Endothelial cell of umbilical vein (primary cell): ENCODE results near the gene OR6B2. TPM values are rescaled to one million over a fixed set of nuclear protein-coding genes. Genes with fewer than 3 reads are reported as not detected.

Experiments
- BruUV-seq: library from RNA; stranded (reverse); fragments of 400-500 nt; replicated peaks from 2 replicates; lab custom pipeline; 2021; lab: Mats Ljungman, UMichigan
- CTCF ChIA-PET: fragments of 300-600, 350-600 bp; sonication (Branson Sonifier 250); formaldehyde crosslinking; loops from one replicate; lab custom pipeline; 2021; ENCODE audit warnings: antibody characterized with exemption, inconsistent platforms; lab: Charles Lee
- POLR2A ChIA-PET: fragments of 300-600, 350-600 bp; sonication (Branson Sonifier 250); formaldehyde crosslinking; loops from one replicate; lab custom pipeline; 2021; ENCODE audit warnings: antibody characterized with exemption, inconsistent platforms; lab: Charles Lee
- DNase-seq: peaks from one replicate; pipeline ENCODE4 v3.0.0-alpha.2; 2011; ENCODE audit warnings: low read depth, low spot score
- FAIRE-seq: peaks from 2 replicates; lab custom pipeline; 2011; peaks lifted over from hg19 to GRCh38; lab: Jason Lieb, UNC
- H2AFZ ChIP-seq: 2 replicates; pipeline ENCODE4 v1.6.0; 2012; ENCODE audit warnings: low read depth, low read length, control low read depth, inconsistent platforms
- H3K27ac ChIP-seq: 2 replicates; pipeline ENCODE4 v1.5.1; 2011; ENCODE audit warnings: low read depth, mild to moderate bottlenecking, control low read depth, low read length, moderate library complexity; ENCODE audit not compliant: insufficient read depth
- H3K27me3 ChIP-seq, 2 experiments: 2 replicates each; pipeline versions ENCODE4 v1.6.0 to v1.6.1; 2011; ENCODE audit warnings: low read length in 2 of 2, mixed read lengths in 1 of 2; ENCODE audit not compliant: control insufficient read depth in 2 of 2, insufficient read depth in 2 of 2
- H3K36me3 ChIP-seq, 2 experiments: 2 replicates in 1 of 2; 3 replicates in 1 of 2; pipeline ENCODE4 v1.5.1; 2011; ENCODE audit warnings: low read length in 2 of 2, mild to moderate bottlenecking in 1 of 2, moderate library complexity in 1 of 2; ENCODE audit not compliant: control insufficient read depth in 2 of 2, insufficient read depth in 2 of 2; ENCODE audit errors: extremely low read depth in 1 of 2
- H3K4me1 ChIP-seq: 3 replicates; pipeline ENCODE4 v1.5.1; 2011; ENCODE audit warnings: mild to moderate bottlenecking, low read length; ENCODE audit not compliant: control insufficient read depth, insufficient read depth; ENCODE audit errors: extremely low read depth
- H3K4me2 ChIP-seq: 2 replicates; pipeline ENCODE4 v1.6.1; 2011; ENCODE audit warnings: low read length, control low read depth, mixed read lengths; ENCODE audit not compliant: insufficient read depth
- H3K4me3 ChIP-seq, 3 experiments: fragments of 200-600 bp in 1 of 3; sonication (generic), shearing (Covaris generic) in 1 of 3; replicated peaks in 1 of 3; 2 replicates each; pipeline ENCODE4 v1.5.1; 2011 to 2016; ENCODE audit warnings: control low read depth in 3 of 3, low read length in 3 of 3, mild to moderate bottlenecking in 2 of 3, inconsistent platforms in 1 of 3, low read depth in 1 of 3, moderate library complexity in 1 of 3; ENCODE audit not compliant: insufficient read depth in 1 of 3
- H3K79me2 ChIP-seq: 2 replicates; pipeline ENCODE4 v1.6.0; 2012; ENCODE audit warnings: low read length, inconsistent platforms; ENCODE audit not compliant: control insufficient read depth, insufficient read depth
- H3K9ac ChIP-seq: replicated peaks from 2 replicates; pipeline ENCODE3; 2011; ENCODE audit warnings: low read length, control low read depth; ENCODE audit not compliant: insufficient read depth; ENCODE audit errors: extremely low read depth
- H3K9me1 ChIP-seq: replicated peaks from 3 replicates; pipeline ENCODE4 v1.6.0; 2011; ENCODE audit warnings: mild to moderate bottlenecking, low read length; ENCODE audit not compliant: control insufficient read depth, insufficient read depth; ENCODE audit errors: extremely low read depth
- H3K9me3 ChIP-seq: replicated peaks from 2 replicates; pipeline ENCODE4 v1.5.1; 2012; ENCODE audit warnings: low read length, inconsistent platforms; ENCODE audit not compliant: control insufficient read depth, insufficient read depth
- H4K20me1 ChIP-seq: replicated peaks from 2 replicates; pipeline ENCODE3; 2011; ENCODE audit warnings: mild to moderate bottlenecking, low read length; ENCODE audit not compliant: control insufficient read depth, insufficient read depth; ENCODE audit errors: extremely low read depth
- CTCF ChIP-seq, 2 donors: IDR thresholded peaks; 1 replicate in 1 of 2; 2 replicates in 1 of 2; pipeline ENCODE4 v1.5.1; 2011; ENCODE audit warnings: low read length in 2 of 2, mild to moderate bottlenecking in 2 of 2, moderate library complexity in 2 of 2, control low read depth in 1 of 2, inconsistent platforms in 1 of 2, low read depth in 1 of 2; ENCODE audit not compliant: insufficient read depth in 1 of 2; ENCODE audit errors: extremely low read depth in 1 of 2
- EZH2 ChIP-seq: IDR thresholded peaks from 2 replicates; pipeline ENCODE4 v1.6.1; 2012; ENCODE audit warnings: borderline replicate concordance, low read depth, mild to moderate bottlenecking, moderate library complexity, low read length, inconsistent platforms; ENCODE audit not compliant: severe bottlenecking
- FOS ChIP-seq: IDR thresholded peaks from 2 replicates; pipeline ENCODE4 v1.6.1; 2011; ENCODE audit warnings: mild to moderate bottlenecking, low read length, moderate library complexity, borderline replicate concordance; ENCODE audit not compliant: insufficient read depth
- GATA2 ChIP-seq: IDR thresholded peaks from 2 replicates; pipeline ENCODE4 v1.7.0; 2011; ENCODE audit warnings: low read depth, mild to moderate bottlenecking, moderate library complexity, mixed read lengths, low read length; ENCODE audit not compliant: insufficient read length, insufficient read depth
- JUN ChIP-seq: IDR thresholded peaks from 2 replicates; pipeline ENCODE4 v1.6.1; 2011; ENCODE audit warnings: borderline replicate concordance, low read depth; ENCODE audit not compliant: insufficient read length, insufficient read depth
- MYC ChIP-seq: IDR thresholded peaks from one replicate; pipeline ENCODE4 v1.6.1; 2011; ENCODE audit warnings: mild to moderate bottlenecking, low read depth, low read length
- POLR2A ChIP-seq: IDR thresholded peaks from 2 replicates; pipeline ENCODE4 v1.6.1; 2012; ENCODE audit warnings: low read depth, mild to moderate bottlenecking, control low read depth, low read length
- POLR2AphosphoS5 ChIP-seq: IDR thresholded peaks from 2 replicates; pipeline ENCODE4 v1.6.1; 2012; ENCODE audit warnings: low read depth, mild to moderate bottlenecking, control low read depth, low read length, moderate library complexity; ENCODE audit not compliant: insufficient read depth
- dilution Hi-C: fragments of 300-500 bp; cut with MboI; formaldehyde crosslinking; loops from one replicate; pipeline ENCODE4 v1.15.0; 2019; ENCODE audit warnings: low sequenced_read_pairs; ENCODE audit not compliant: extremely low pct_ligation_motif_present
- intact Hi-C: fragments of 100-400 bp; cut with micrococcal nuclease; formaldehyde crosslinking; loops from one replicate; pipeline ENCODE4 v1.10.0; 2022
- polyA plus RNA-seq, 4 experiments: library from polyadenylated mRNA; depleted of rRNA in 3 of 4; stranded (reverse) in 3 of 4; unstranded in 1 of 4; fragments of >200 nt; gene quantifications; 2 replicates each; pipeline versions ENCODE4 v1.2.1 to v1.2.3, GENCODE V29; 2011 to 2012; ENCODE audit warnings: missing spikeins in 1 of 4
- total RNA-seq: library from RNA; stranded (reverse); gene quantifications from 2 replicates; pipeline ENCODE4 v1.2.3, GENCODE V29; 2021
- TF ChIP-seq, protein P1 (sequence below): IDR thresholded peaks from 2 replicates; pipeline ENCODE4 v1.6.1; 2011; ENCODE audit not compliant: insufficient read depth, insufficient read length

OR6B2 gene
- total and polyA plus RNA-seq, 2 donors (not counting 3 experiments of a cell fraction or from before 2014, with no cell fraction given) = not detected

DNA sequence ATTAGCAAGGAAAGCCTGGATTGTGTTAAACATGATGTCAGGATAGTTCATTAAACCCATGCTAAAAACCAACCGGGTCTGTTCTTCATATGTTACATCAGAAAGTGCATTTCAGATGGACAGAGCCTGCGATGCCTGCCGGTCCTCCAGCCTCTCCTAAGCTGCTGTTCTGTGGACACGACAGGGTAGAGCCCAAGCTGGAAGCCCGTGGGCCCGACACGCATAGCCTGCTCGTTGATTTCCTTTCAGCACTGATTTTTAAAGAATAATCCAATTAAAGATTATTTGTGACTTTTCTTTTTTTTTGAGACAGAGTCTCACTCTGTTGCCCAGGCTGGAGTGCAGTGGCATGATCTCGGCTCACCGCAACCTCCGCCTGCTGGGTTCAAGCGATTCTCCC, 22.3 kb upstream of the OR6B2 start:
- no peak overlapping the region for H3K4me2 ChIP-seq
- CTCF ChIA-PET = interaction anchor here (2.1 kb wide), 1 partner anchor 9 kb away, joined by 17 read pairs; no protein-coding TSS in a partner anchor
- H3K79me2 ChIP-seq = no peaks in the 10 kb centered on the region
- no peak overlapping the region for H2AFZ ChIP-seq
- no peaks in the 10 kb centered on the region for H3K27me3 ChIP-seq
- no peaks in the 10 kb centered on the region for H4K20me1 ChIP-seq
- DNase-seq = no peak
- H3K9me1 ChIP-seq = no peaks in the 10 kb centered on the region
- no peak overlapping the region for H3K9ac ChIP-seq
- intact Hi-C loops (no loop called here), dilution Hi-C loops (no loop called here)
- no peak for FAIRE-seq
- POLR2A ChIA-PET = no interaction called here
- no peaks in the 10 kb centered on the region for H3K4me1 ChIP-seq
- no peak overlapping the region for H3K27ac ChIP-seq
- no peaks in the 10 kb centered on the region for H3K36me3 ChIP-seq
- H3K9me3 ChIP-seq = no peaks in the 10 kb centered on the region
- TF ChIP-seq JUN = no peak
- TF ChIP-seq FOS = no peak
- TF ChIP-seq, protein P1, sequence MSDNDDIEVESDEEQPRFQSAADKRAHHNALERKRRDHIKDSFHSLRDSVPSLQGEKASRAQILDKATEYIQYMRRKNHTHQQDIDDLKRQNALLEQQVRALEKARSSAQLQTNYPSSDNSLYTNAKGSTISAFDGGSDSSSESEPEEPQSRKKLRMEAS = no peak
- no peak for TF ChIP-seq POLR2A
- TF ChIP-seq MYC = no peak
- TF ChIP-seq CTCF (IDR thresholded peaks at IDR 0.05; ENCODE audit: extremely low read depth in 1 of 2, insufficient read depth in 1 of 2, low read depth in 1 of 2, low read length in 2 of 2) = no peak
- no peak for TF ChIP-seq EZH2
- TF ChIP-seq GATA2 = no peak
- no peak for TF ChIP-seq POLR2AphosphoS5
- no peak overlapping the region for H3K4me3 ChIP-seq
- no TSS peak for BruUV-seq
